ENCODE results near the gene MYRIP. TPM values are rescaled to one million over a fixed set of nuclear protein-coding genes. Genes with fewer than 3 reads are reported as not detected.

Gene MYRIP
- total and polyA plus RNA-seq, 2 experiments from 2014 or later, result 1.5 to 1.8 TPM

- no peak overlapping the region for H2AFZ ChIP-seq
- H3K4me3 ChIP-seq, result no peak overlapping the region
- no peaks in the 10 kb centered on the region for H3K79me2 ChIP-seq (replicated peaks; ENCODE audit: insufficient read depth)
- ATAC-seq (no peak), DNase-seq (ENCODE audit: low spot score) (no peak)
- no peaks in the 10 kb centered on the region for H3K36me3 ChIP-seq (ENCODE audit: insufficient read depth)
- H3F3A ChIP-seq (replicated peaks; ENCODE audit: low read depth), result no peaks in the 10 kb centered on the region
- no peaks in the 10 kb centered on the region for H4K20me1 ChIP-seq (replicated peaks; ENCODE audit: insufficient read depth)
- no peak overlapping the region for H3K27ac ChIP-seq (ENCODE audit: low read depth)
- H3K4me2 ChIP-seq, result no peak overlapping the region
- no peaks in the 10 kb centered on the region for H3K4me1 ChIP-seq (ENCODE audit: insufficient read depth)
- H3K27me3 Mint-ChIP-seq (ENCODE audit: insufficient read depth, low read depth, poor library complexity), result peaks cover 2% of the 10 kb centered on the region
- no peak for TF ChIP-seq REST (IDR thresholded peaks at IDR 0.05; ENCODE audit: unreplicated experiment)
- no peak for TF ChIP-seq JUNB (IDR thresholded peaks at IDR 0.05; ENCODE audit: unreplicated experiment)
- no peak for TF ChIP-seq STAT1 (IDR thresholded peaks at IDR 0.05; ENCODE audit: unreplicated experiment)
- no peaks in the 10 kb centered on the region for H3K4me1 Mint-ChIP-seq
- no peaks in the 10 kb centered on the region for H3K9me3 Mint-ChIP-seq
- no peaks in the 10 kb centered on the region for H3K27me3 ChIP-seq (ENCODE audit: insufficient read depth)
- no peaks in the 10 kb centered on the region for H3K36me3 Mint-ChIP-seq (ENCODE audit: low read depth)
- H3K9me2 ChIP-seq (ENCODE audit: insufficient read depth), result no peaks in the 10 kb centered on the region
- no peak overlapping the region for H3K4me3 Mint-ChIP-seq
- H3K27ac Mint-ChIP-seq, result no peak overlapping the region
Observed at GRCh38 chr3:40229963-40230362, 420.6 kb downstream of the MYRIP start.

- Histone ChIP-seq H3K9me2 (ENCODE audit: insufficient read depth) (no peaks in the 10 kb centered on the region), H3F3A (replicated peaks; ENCODE audit: low read depth) (no peaks in the 10 kb centered on the region), H3K79me2 (replicated peaks; ENCODE audit: insufficient read depth) (no peaks in the 10 kb centered on the region), H4K20me1 (replicated peaks; ENCODE audit: insufficient read depth) (no peaks in the 10 kb centered on the region), H3K27me3 (ENCODE audit: insufficient read depth) (no peaks in the 10 kb centered on the region), H3K4me2 (no peak overlapping the region), H3K27ac (ENCODE audit: low read depth) (no peak overlapping the region), H3K4me1 (ENCODE audit: insufficient read depth) (no peaks in the 10 kb centered on the region), H3K4me3 (no peak overlapping the region), H2AFZ (no peak overlapping the region), H3K36me3 (ENCODE audit: insufficient read depth) (no peaks in the 10 kb centered on the region)
- Mint-ChIP-seq H3K4me3 (no peak overlapping the region), H3K9me3 (no peaks in the 10 kb centered on the region), H3K27ac (no peak overlapping the region), H3K4me1 (no peaks in the 10 kb centered on the region), H3K27me3 (ENCODE audit: insufficient read depth, low read depth, poor library complexity) (peaks cover 2% of the 10 kb centered on the region), H3K36me3 (ENCODE audit: low read depth) (no peaks in the 10 kb centered on the region)
- ATAC-seq (no peak), DNase-seq (ENCODE audit: low spot score) (no peak)
- TF ChIP-seq ETS1 (IDR thresholded peaks at IDR 0.05), result no peak
- no peak for TF ChIP-seq POLR2AphosphoS5 (IDR thresholded peaks at IDR 0.05; ENCODE audit: low read depth)
- TF ChIP-seq EZH2 (IDR thresholded peaks at IDR 0.05; ENCODE audit: low read depth, unreplicated experiment), result no peak
- no peak for TF ChIP-seq ZNF462 (CRISPR knock-in tag; IDR thresholded peaks at IDR 0.05)
- TF ChIP-seq REST (IDR thresholded peaks at IDR 0.05; ENCODE audit: unreplicated experiment), result no peak
- no peak for TF ChIP-seq ZNF114 (CRISPR knock-in tag; IDR thresholded peaks at IDR 0.05)
Observed at GRCh38 chr3:40230382-40230781, 421.0 kb downstream of the MYRIP start.
